Lung microvascular endothelial cell (primary cell): ENCODE measurements around the gene NCOA1. TPM values are rescaled to one million over a fixed set of nuclear protein-coding genes. Genes with fewer than 3 reads are reported as not detected.
"Not testable (repeated sequence)": the region's sequence is repeated elsewhere in the genome, so short reads cannot be mapped to it uniquely, and the experiment has no call there.

Experiments used
- DNase-seq, 2 donors: peaks; one replicate each; pipeline versions ENCODE4 v3.0.0 to v3.0.0-alpha.2; 2010; ENCODE audit warnings: low read depth in 2 of 2
- total RNA-seq: library from RNA; depleted of rRNA; stranded (reverse); fragments of >200 nt; gene quantifications from 2 replicates; pipeline ENCODE4 v1.2.1, GENCODE V29; 2014

The NCOA1 gene
- total RNA-seq, 1 donor from 2014 or later: 10.7 TPM

GRCh38 chr2:24533574-24533973 is 42.5 kb downstream of the NCOA1 start:
- not testable (repeated sequence) for DNase-seq

GRCh38 chr2:24538720-24539119 is 47.7 kb downstream of the NCOA1 start:
- no peak for DNase-seq

GRCh38 chr2:24539258-24539657 is 48.2 kb downstream of the NCOA1 start:
- no peak for DNase-seq

- no peak for DNase-seq
Measured at GRCh38 chr2:24540011-24540477, 49.0 kb downstream of the NCOA1 start.

GRCh38 chr2:24541621-24542020 is 50.6 kb downstream of the NCOA1 start:
- DNase-seq: no peak

- no peak for DNase-seq
Measured at GRCh38 chr2:24542269-24542872, 51.3 kb downstream of the NCOA1 start.

GRCh38 chr2:24543252-24543651 is 52.2 kb downstream of the NCOA1 start:
- DNase-seq: no peak

- DNase-seq: no peak
Measured at GRCh38 chr2:24544456-24545115, 53.5 kb downstream of the NCOA1 start.

- DNase-seq: no peak
Measured at GRCh38 chr2:24546669-24547068, 55.6 kb downstream of the NCOA1 start.

GRCh38 chr2:24548058-24548457 is 57.0 kb downstream of the NCOA1 start:
- no peak for DNase-seq

- not testable (repeated sequence) for DNase-seq
Measured at GRCh38 chr2:24550301-24550700, 59.2 kb downstream of the NCOA1 start.

GRCh38 chr2:24551016-24551415 is 60.0 kb downstream of the NCOA1 start:
- DNase-seq: no peak

GRCh38 chr2:24552836-24553235 is 61.8 kb downstream of the NCOA1 start:
- no peak for DNase-seq

GRCh38 chr2:24558781-24559472 is 67.9 kb downstream of the NCOA1 start:
- DNase-seq: no peak

GRCh38 chr2:24559473-24560113 is 68.5 kb downstream of the NCOA1 start:
- DNase-seq: no peak

GRCh38 chr2:24565537-24565936 is 74.5 kb downstream of the NCOA1 start:
- DNase-seq: no peak

- no peak for DNase-seq
Measured at GRCh38 chr2:24566209-24566608, 75.2 kb downstream of the NCOA1 start.

- no peak for DNase-seq
Measured at GRCh38 chr2:24566630-24567029, 75.6 kb downstream of the NCOA1 start.

- no peak for DNase-seq
Measured at GRCh38 chr2:24568551-24568950, 77.5 kb downstream of the NCOA1 start.

GRCh38 chr2:24569565-24569964 is 78.5 kb downstream of the NCOA1 start:
- DNase-seq: not testable (repeated sequence)

- no peak for DNase-seq
Measured at GRCh38 chr2:24570225-24570624, 79.2 kb downstream of the NCOA1 start.

GRCh38 chr2:24571828-24572442 is 80.9 kb downstream of the NCOA1 start:
- DNase-seq: no peak
